Measurements from ENCODE around the gene IMMP2L. TPM values are rescaled to one million over a fixed set of nuclear protein-coding genes. Genes with fewer than 3 reads are reported as not detected.

IMMP2L gene
- total and polyA plus RNA-seq, 2 of the 8 experiments (the other 6 are each of a cell fraction or from before 2014, with no cell fraction given) = 2.3 to 10.1 TPM

DNA sequence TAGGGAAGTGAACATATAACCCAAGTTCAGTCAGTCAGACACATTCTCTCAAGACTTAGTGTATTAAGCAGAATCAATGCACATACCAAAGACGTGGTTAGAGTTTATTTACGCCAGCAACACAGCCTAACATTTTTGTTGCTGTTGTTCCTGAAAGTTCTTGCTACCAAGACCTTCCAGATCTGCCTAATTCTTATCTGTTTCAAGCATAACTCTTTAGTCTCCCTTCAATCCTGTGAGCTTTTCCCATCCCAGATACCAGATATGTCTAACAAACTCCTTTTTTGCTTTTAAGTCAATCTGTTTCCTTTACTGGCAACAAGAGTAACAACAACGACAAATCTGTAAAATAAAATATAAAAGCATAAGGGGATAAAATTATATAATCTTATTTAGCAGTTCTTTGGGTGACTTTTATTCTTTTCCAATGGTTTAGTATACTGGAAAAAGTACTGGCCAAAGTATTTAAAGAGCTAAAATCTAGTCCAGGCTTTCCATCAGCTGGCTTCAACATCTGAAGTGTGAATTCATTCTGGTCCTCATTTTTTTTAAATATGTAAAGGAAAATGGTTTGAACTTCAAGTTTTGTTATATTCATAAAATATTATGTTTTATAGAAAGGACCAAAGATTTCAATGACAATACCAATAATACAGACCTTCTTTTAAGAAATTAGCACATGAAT lies 193.8 kb downstream of the IMMP2L start:
- WGBS, 2 experiments (ENCODE audit: extremely low coverage in 1 of 2, insufficient coverage in 1 of 2, insufficient read length in 1 of 2, insufficient replicate concordance in 2 of 2, low coverage in 1 of 2, low lambda C conversion rate in 2 of 2, missing lambda C conversion rate in 1 of 2) = 85% methylated on average over 3 of the region's 3 CpGs; no CpG with 5 or more reads in 1 of the 2 experiments

More for the DNA sequence above, 193.8 kb downstream of the IMMP2L start:
- FAIRE-seq (no peak), DNase-seq (ENCODE audit: low read depth in 1 of 2, low spot score in 2 of 2) (no peak)
- H3K9me3 ChIP-seq (ENCODE audit: insufficient read depth in 2 of 2, low read depth in 1 of 2, low read length in 1 of 2) = no peaks in the 10 kb centered on the region
- TF ChIP-seq JUN (IDR thresholded peaks at IDR 0.05; ENCODE audit: low read depth, low read length) (no peak), GTF2F1 (IDR thresholded peaks at IDR 0.05; ENCODE audit: borderline replicate concordance, low read depth, low read length) (no peak), TAF1 (IDR thresholded peaks at IDR 0.05; ENCODE audit: low read depth, low read length) (no peak), SIN3A (conservative IDR thresholded peaks at IDR 0.05 in 1 of 2, IDR thresholded peaks at IDR 0.05 in 1 of 2; ENCODE audit: low read depth in 1 of 2, low read length in 2 of 2) (no peak), SRF (IDR thresholded peaks at IDR 0.05; ENCODE audit: low read depth, low read length) (no peak), HDAC2 (IDR thresholded peaks at IDR 0.05; ENCODE audit: borderline replicate concordance in 1 of 2, low read depth in 2 of 2, low read length in 2 of 2) (no peak), SIRT6 (IDR thresholded peaks at IDR 0.05; ENCODE audit: low read length) (no peak), PHF8 (conservative IDR thresholded peaks at IDR 0.05; ENCODE audit: low read depth, low read length) (no peak)
- TF ChIP-seq, protein P1, sequence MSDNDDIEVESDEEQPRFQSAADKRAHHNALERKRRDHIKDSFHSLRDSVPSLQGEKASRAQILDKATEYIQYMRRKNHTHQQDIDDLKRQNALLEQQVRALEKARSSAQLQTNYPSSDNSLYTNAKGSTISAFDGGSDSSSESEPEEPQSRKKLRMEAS (IDR thresholded peaks at IDR 0.05) = no peak
- TF ChIP-seq, protein P2, sequence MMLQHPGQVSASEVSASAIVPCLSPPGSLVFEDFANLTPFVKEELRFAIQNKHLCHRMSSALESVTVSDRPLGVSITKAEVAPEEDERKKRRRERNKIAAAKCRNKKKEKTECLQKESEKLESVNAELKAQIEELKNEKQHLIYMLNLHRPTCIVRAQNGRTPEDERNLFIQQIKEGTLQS (IDR thresholded peaks at IDR 0.05; ENCODE audit: insufficient read depth, low read depth, low read length) = no peak
- no peak overlapping the region for H2AFZ ChIP-seq (ENCODE audit: low read length)
- H3K56ac ChIP-seq (replicated peaks; ENCODE audit: insufficient read length, low read depth, low read length) = no peak overlapping the region
- no peak overlapping the region for H2BK5ac ChIP-seq (ENCODE audit: low read depth, low read length)
- no peaks in the 10 kb centered on the region for H3K36me3 ChIP-seq (ENCODE audit: control insufficient read depth in 2 of 4, insufficient read depth in 4 of 4, low read length in 3 of 4)
- CTCF ChIA-PET (ENCODE audit: partially characterized antibody) = interaction anchor here (1.0 to 1.2 kb wide), 2 partner anchors 362 to 535 kb away, joined by 3 to 4 read pairs; no protein-coding TSS in a partner anchor
- no peak overlapping the region for H3K9ac ChIP-seq (replicated peaks in 1 of 4; ENCODE audit: extremely low read depth in 1 of 4, low read depth in 3 of 4, low read length in 3 of 4)
- no peak overlapping the region for H4K5ac ChIP-seq (ENCODE audit: insufficient read length, low read depth, low read length)
- no peak overlapping the region for H4K8ac ChIP-seq (ENCODE audit: extremely low read depth, insufficient read depth, low read length)
- H2AK5ac ChIP-seq (ENCODE audit: low read depth, low read length) = no peak overlapping the region
- no peaks in the 10 kb centered on the region for H4K20me1 ChIP-seq (replicated peaks in 1 of 2; ENCODE audit: control insufficient read depth in 1 of 2, insufficient read depth in 2 of 2, low read length in 2 of 2)
- H3K4ac ChIP-seq (replicated peaks; ENCODE audit: insufficient read length, low read depth, low read length) = no peak overlapping the region
- H3K79me1 ChIP-seq (ENCODE audit: low read depth, low read length) = no peaks in the 10 kb centered on the region
- no peak overlapping the region; the same call in 1 of the 2 replicates for H2BK20ac ChIP-seq (ENCODE audit: low read length)
- H3K23me2 ChIP-seq (ENCODE audit: low read depth, low read length) = no peaks in the 10 kb centered on the region
- no peak overlapping the region for H3K27ac ChIP-seq (ENCODE audit: low read depth, low read length)
- no peak overlapping the region for H3K4me2 ChIP-seq (ENCODE audit: insufficient read depth in 1 of 2, low read depth in 2 of 2, low read length in 2 of 2)
- no peaks in the 10 kb centered on the region for H3K79me2 ChIP-seq (ENCODE audit: control insufficient read depth in 1 of 2, insufficient read depth in 2 of 2, low read length in 2 of 2)
- no peaks in the 10 kb centered on the region for H3K27me3 ChIP-seq (replicated peaks in 1 of 4; ENCODE audit: control insufficient read depth in 3 of 4, extremely low read depth in 1 of 4, insufficient read depth in 3 of 4, low read length in 3 of 4)
- H3K4me1 ChIP-seq (replicated peaks in 1 of 4; ENCODE audit: control insufficient read depth in 3 of 4, insufficient read depth in 4 of 4, low read length in 3 of 4) = no peaks in the 10 kb centered on the region
- no peak overlapping the region for H2BK15ac ChIP-seq (ENCODE audit: low read length)
- no peak overlapping the region for H2BK120ac ChIP-seq (replicated peaks; ENCODE audit: low read depth, low read length)
- H3K23ac ChIP-seq (ENCODE audit: insufficient read length) = no peak overlapping the region
- H3K4me3 ChIP-seq (ENCODE audit: extremely low read depth in 1 of 4, insufficient read depth in 2 of 4, low read depth in 3 of 4, low read length in 4 of 4) = no peak overlapping the region
- no peak overlapping the region for H3K18ac ChIP-seq (ENCODE audit: extremely low read depth, low read length)
- H2BK12ac ChIP-seq (ENCODE audit: low read depth, low read length) = no peak overlapping the region
- POLR2A ChIA-PET (ENCODE audit: partially characterized antibody) = no interaction called here
- no peak overlapping the region for H4K91ac ChIP-seq (replicated peaks; ENCODE audit: insufficient read length, low read length)
- H3K14ac ChIP-seq (ENCODE audit: insufficient read length) = no peak overlapping the region

All from H1 (cell line).